ENCODE data around the gene SORCS1.

GRCh38 chr10:106551501-106552062 is 612.9 kb downstream of the SORCS1 start:
- TF ChIP-seq RFX5 (IDR thresholded peaks at IDR 0.05; ENCODE audit: low read length) (no peak), USF2 (IDR thresholded peaks at IDR 0.05; ENCODE audit: borderline replicate concordance, low read depth, low read length) (no peak), EP300 (IDR thresholded peaks at IDR 0.05; ENCODE audit: borderline replicate concordance in 1 of 2, low read depth in 1 of 2, low read length in 1 of 2) (no peak), JUND (IDR thresholded peaks at IDR 0.05) (no peak), CHD2 (IDR thresholded peaks at IDR 0.05; ENCODE audit: low read length, partially characterized antibody) (no peak), FOXM1 (IDR thresholded peaks at IDR 0.05; ENCODE audit: low read depth) (no peak), SIN3A (IDR thresholded peaks at IDR 0.05; ENCODE audit: borderline replicate concordance, low read depth, low read length) (no peak), TEAD4 (IDR thresholded peaks at IDR 0.05; ENCODE audit: borderline replicate concordance, insufficient read depth) (no peak), TCF12 (IDR thresholded peaks at IDR 0.05) (no peak)
- TF ChIP-seq, protein P1, sequence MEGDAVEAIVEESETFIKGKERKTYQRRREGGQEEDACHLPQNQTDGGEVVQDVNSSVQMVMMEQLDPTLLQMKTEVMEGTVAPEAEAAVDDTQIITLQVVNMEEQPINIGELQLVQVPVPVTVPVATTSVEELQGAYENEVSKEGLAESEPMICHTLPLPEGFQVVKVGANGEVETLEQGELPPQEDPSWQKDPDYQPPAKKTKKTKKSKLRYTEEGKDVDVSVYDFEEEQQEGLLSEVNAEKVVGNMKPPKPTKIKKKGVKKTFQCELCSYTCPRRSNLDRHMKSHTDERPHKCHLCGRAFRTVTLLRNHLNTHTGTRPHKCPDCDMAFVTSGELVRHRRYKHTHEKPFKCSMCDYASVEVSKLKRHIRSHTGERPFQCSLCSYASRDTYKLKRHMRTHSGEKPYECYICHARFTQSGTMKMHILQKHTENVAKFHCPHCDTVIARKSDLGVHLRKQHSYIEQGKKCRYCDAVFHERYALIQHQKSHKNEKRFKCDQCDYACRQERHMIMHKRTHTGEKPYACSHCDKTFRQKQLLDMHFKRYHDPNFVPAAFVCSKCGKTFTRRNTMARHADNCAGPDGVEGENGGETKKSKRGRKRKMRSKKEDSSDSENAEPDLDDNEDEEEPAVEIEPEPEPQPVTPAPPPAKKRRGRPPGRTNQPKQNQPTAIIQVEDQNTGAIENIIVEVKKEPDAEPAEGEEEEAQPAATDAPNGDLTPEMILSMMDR (IDR thresholded peaks at IDR 0.05), result no peak
- TF ChIP-seq, protein P2, sequence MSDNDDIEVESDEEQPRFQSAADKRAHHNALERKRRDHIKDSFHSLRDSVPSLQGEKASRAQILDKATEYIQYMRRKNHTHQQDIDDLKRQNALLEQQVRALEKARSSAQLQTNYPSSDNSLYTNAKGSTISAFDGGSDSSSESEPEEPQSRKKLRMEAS (IDR thresholded peaks at IDR 0.05; ENCODE audit: low read depth), result no peak
- TF ChIP-seq, protein P3, sequence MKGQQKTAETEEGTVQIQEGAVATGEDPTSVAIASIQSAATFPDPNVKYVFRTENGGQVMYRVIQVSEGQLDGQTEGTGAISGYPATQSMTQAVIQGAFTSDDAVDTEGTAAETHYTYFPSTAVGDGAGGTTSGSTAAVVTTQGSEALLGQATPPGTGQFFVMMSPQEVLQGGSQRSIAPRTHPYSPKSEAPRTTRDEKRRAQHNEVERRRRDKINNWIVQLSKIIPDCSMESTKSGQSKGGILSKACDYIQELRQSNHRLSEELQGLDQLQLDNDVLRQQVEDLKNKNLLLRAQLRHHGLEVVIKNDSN (IDR thresholded peaks at IDR 0.05; ENCODE audit: borderline replicate concordance, low read depth), result no peak
